ENCODE measurements around the gene NPPB. TPM values are rescaled to one million over a fixed set of nuclear protein-coding genes. Genes with fewer than 3 reads are reported as not detected.

NPPB gene
- total and polyA plus RNA-seq, 2 experiments from 2014 or later = 0.95 TPM; not detected in 1

GRCh38 chr1:11908095-11908675 lies 49.4 kb upstream of the NPPB start:
- peaks cover 35% of the 10 kb centered on the region for H3K27me3 Mint-ChIP-seq (ENCODE audit: insufficient read depth, low read depth, poor library complexity)
- Histone ChIP-seq H3F3A (replicated peaks; ENCODE audit: low read depth) (no peaks in the 10 kb centered on the region), H2AFZ (no peak overlapping the region), H3K36me3 (ENCODE audit: insufficient read depth) (no peaks in the 10 kb centered on the region), H3K4me1 (ENCODE audit: insufficient read depth) (no peaks in the 10 kb centered on the region), H3K27me3 (ENCODE audit: insufficient read depth) (no peaks in the 10 kb centered on the region), H3K27ac (ENCODE audit: low read depth) (peak overlapping the region; percentile 86), H3K4me2 (peak overlapping the region; percentile 62), H3K4me3 (peak overlapping the region; percentile 46), H4K20me1 (replicated peaks; ENCODE audit: insufficient read depth) (no peaks in the 10 kb centered on the region), H3K9me2 (ENCODE audit: insufficient read depth) (no peaks in the 10 kb centered on the region), H3K79me2 (replicated peaks; ENCODE audit: insufficient read depth) (no peaks in the 10 kb centered on the region)
- peak; percentile 64; the same call in 1 of the 2 replicates for TF ChIP-seq NANOG (IDR thresholded peaks at IDR 0.05; ENCODE audit: borderline replicate concordance)
- no peak for TF ChIP-seq CTCF (conservative IDR thresholded peaks at IDR 0.05; ENCODE audit: low read depth in 2 of 2)
- peak; percentile 49; the same call in 1 of the 2 replicates for TF ChIP-seq ZNF331 (CRISPR knock-in tag; IDR thresholded peaks at IDR 0.05; ENCODE audit: low read depth)
- TF ChIP-seq ZNF114 (CRISPR knock-in tag; IDR thresholded peaks at IDR 0.05) = peak; percentile 11; the same call in 1 of the 2 replicates
- TF ChIP-seq JUNB (IDR thresholded peaks at IDR 0.05; ENCODE audit: unreplicated experiment) = no peak
- no peak for TF ChIP-seq STAT1 (IDR thresholded peaks at IDR 0.05; ENCODE audit: unreplicated experiment)
- TF ChIP-seq POLR2AphosphoS5 (IDR thresholded peaks at IDR 0.05; ENCODE audit: low read depth) = peak; percentile 100
- TF ChIP-seq EZH2 (IDR thresholded peaks at IDR 0.05; ENCODE audit: low read depth, unreplicated experiment) = no peak
- TF ChIP-seq ZNF462 (CRISPR knock-in tag; IDR thresholded peaks at IDR 0.05) = peak; percentile 68
- peak; percentile 9 for TF ChIP-seq CREB1 (CRISPR knock-in tag; IDR thresholded peaks at IDR 0.05; ENCODE audit: low read depth)
- TF ChIP-seq ETS1 (IDR thresholded peaks at IDR 0.05) = peak; percentile 94
- peak overlapping the region; percentile 100 for H3K27ac Mint-ChIP-seq
- peaks cover 7% of the 10 kb centered on the region; the same call in 2 of the 3 replicates for H3K4me1 Mint-ChIP-seq
- ATAC-seq = peak; percentile 73
- H3K9me3 Mint-ChIP-seq = peaks cover 3% of the 10 kb centered on the region; the same call in 2 of the 3 replicates
- H3K4me3 Mint-ChIP-seq = peak overlapping the region; percentile 82
- H3K36me3 Mint-ChIP-seq (ENCODE audit: low read depth) = no peaks in the 10 kb centered on the region
- DNase-seq (ENCODE audit: low spot score) = peak; percentile 95

All from GM23338 (cell line).